H1 (cell line): ENCODE data around the gene UGT1A6. TPM values are rescaled to one million over a fixed set of nuclear protein-coding genes. Genes with fewer than 3 reads are reported as not detected.
A peak's percentile ranks its signal among the peaks of the same experiment; 100 is the strongest.

Experiments
- CTCF ChIA-PET: fragments of 300-600 bp; sonication (Branson Sonifier 250); formaldehyde crosslinking; loops from one replicate; lab custom pipeline; 2021; ENCODE audit not compliant: partially characterized antibody; lab: Charles Lee
- POLR2A ChIA-PET: fragments of 300-600 bp; sonication (Branson Sonifier 250); formaldehyde crosslinking; loops from one replicate; lab custom pipeline; 2021; ENCODE audit warnings: inconsistent platforms; ENCODE audit not compliant: partially characterized antibody; lab: Charles Lee
- DNase-seq, 2 experiments: peaks; one replicate each; pipeline versions ENCODE4 v3.0.0 to v3.0.0-alpha.2; 2010 to 2022; ENCODE audit warnings: low spot score in 2 of 2, low read depth in 1 of 2, mixed read lengths in 1 of 2
- FAIRE-seq: peaks from 2 replicates; lab custom pipeline; 2011; peaks lifted over from hg19 to GRCh38; lab: Jason Lieb, UNC
- H2AFZ ChIP-seq: 2 replicates; pipeline ENCODE4 v1.8.1; 2012; ENCODE audit warnings: low read length, inconsistent platforms
- H2AK5ac ChIP-seq: 2 replicates; pipeline ENCODE4 v1.6.1; 2013; ENCODE audit warnings: low read depth, low read length
- H2BK120ac ChIP-seq: replicated peaks from 2 replicates; pipeline ENCODE3; 2013; ENCODE audit warnings: low read depth, low read length, inconsistent platforms
- H2BK12ac ChIP-seq: 2 replicates; pipeline ENCODE4 v1.6.1; 2013; ENCODE audit warnings: low read depth, low read length
- H2BK15ac ChIP-seq: 2 replicates; pipeline ENCODE4 v1.6.1; 2013; ENCODE audit warnings: low read length
- H2BK20ac ChIP-seq: 2 replicates; pipeline ENCODE4 v1.6.1; 2013; ENCODE audit warnings: low read length
- H2BK5ac ChIP-seq: 2 replicates; pipeline ENCODE4 v1.6.1; 2013; ENCODE audit warnings: low read depth, low read length
- H3K14ac ChIP-seq: 2 replicates; pipeline ENCODE4 v1.6.1; 2013; ENCODE audit warnings: inconsistent platforms; ENCODE audit not compliant: insufficient read length
- H3K18ac ChIP-seq: 2 replicates; pipeline ENCODE4 v1.6.1; 2013; ENCODE audit warnings: low read length; ENCODE audit errors: extremely low read depth
- H3K23ac ChIP-seq: 2 replicates; pipeline ENCODE4 v1.6.1; 2013; ENCODE audit warnings: inconsistent platforms; ENCODE audit not compliant: insufficient read length
- H3K23me2 ChIP-seq: 2 replicates; pipeline ENCODE4 v1.6.1; 2013; ENCODE audit warnings: low read depth, low read length
- H3K27ac ChIP-seq: 2 replicates; pipeline ENCODE4 v1.6.1; 2011; ENCODE audit warnings: low read depth, low read length, inconsistent platforms
- H3K27me3 ChIP-seq, 4 experiments: replicated peaks in 1 of 4; 1 replicate in 1 of 4; 2 replicates in 3 of 4; pipeline versions ENCODE4 v1.6.1 to v1.8.1; 2011 to 2013; ENCODE audit warnings: low read length in 3 of 4, mild to moderate bottlenecking in 3 of 4, inconsistent platforms in 2 of 4, mixed read lengths in 2 of 4, moderate library complexity in 1 of 4; ENCODE audit not compliant: control insufficient read depth in 3 of 4, insufficient read depth in 3 of 4; ENCODE audit errors: extremely low read depth in 1 of 4
- H3K36me3 ChIP-seq, 4 experiments: 2 replicates each; pipeline versions ENCODE4 v1.6.1 to v1.8.1; 2011 to 2013; ENCODE audit warnings: mild to moderate bottlenecking in 4 of 4, low read length in 3 of 4, moderate library complexity in 2 of 4, control low read depth in 1 of 4, inconsistent platforms in 1 of 4; ENCODE audit not compliant: insufficient read depth in 4 of 4, control insufficient read depth in 2 of 4
- H3K4ac ChIP-seq: replicated peaks from 2 replicates; pipeline ENCODE3; 2013; ENCODE audit warnings: low read length, low read depth, mixed read lengths, inconsistent platforms; ENCODE audit not compliant: insufficient read length
- H3K4me1 ChIP-seq, 4 experiments: replicated peaks in 1 of 4; 1 replicate in 1 of 4; 2 replicates in 3 of 4; pipeline versions ENCODE4 v1.6.1 to v1.8.1; 2011 to 2013; ENCODE audit warnings: low read length in 3 of 4, inconsistent platforms in 2 of 4, mixed read lengths in 1 of 4; ENCODE audit not compliant: insufficient read depth in 4 of 4, control insufficient read depth in 3 of 4
- H3K4me2 ChIP-seq, 2 experiments: 2 replicates each; pipeline versions ENCODE4 v1.6.1 to v1.8.1; 2011 to 2013; ENCODE audit warnings: low read depth in 2 of 2, low read length in 2 of 2, control low read depth in 1 of 2, inconsistent platforms in 1 of 2, mild to moderate bottlenecking in 1 of 2; ENCODE audit not compliant: insufficient read depth in 1 of 2
- H3K4me3 ChIP-seq, 4 experiments: fragments of 200-600, 300-600 bp in 1 of 4; sonication (generic), shearing (Covaris generic), sonication (Bioruptor Twin) in 1 of 4; 2 replicates each; pipeline versions ENCODE4 v1.5.1 to v1.8.1; 2011 to 2016; ENCODE audit warnings: low read length in 4 of 4, low read depth in 3 of 4, control low read depth in 2 of 4, inconsistent platforms in 2 of 4, mild to moderate bottlenecking in 2 of 4, mixed read lengths in 1 of 4, moderate library complexity in 1 of 4; ENCODE audit not compliant: insufficient read depth in 2 of 4; ENCODE audit errors: extremely low read depth in 1 of 4
- H3K56ac ChIP-seq: replicated peaks from 2 replicates; pipeline ENCODE3; 2013; ENCODE audit warnings: low read depth, mild to moderate bottlenecking, mixed read lengths, low read length, inconsistent platforms; ENCODE audit not compliant: insufficient read length
- H3K79me1 ChIP-seq: 2 replicates; pipeline ENCODE4 v1.6.1; 2013; ENCODE audit warnings: low read depth, low read length, control low read depth
- H3K79me2 ChIP-seq, 2 experiments: 2 replicates each; pipeline versions ENCODE4 v1.6.1 to v1.8.1; 2012 to 2013; ENCODE audit warnings: low read length in 2 of 2, mild to moderate bottlenecking in 2 of 2, inconsistent platforms in 1 of 2; ENCODE audit not compliant: insufficient read depth in 2 of 2, control insufficient read depth in 1 of 2
- H3K9ac ChIP-seq, 4 experiments: replicated peaks in 1 of 4; 1 replicate in 1 of 4; 2 replicates in 3 of 4; pipeline versions ENCODE4 v1.6.1 to v1.8.1; 2011 to 2013; ENCODE audit warnings: low read depth in 3 of 4, low read length in 3 of 4, control low read depth in 2 of 4, mild to moderate bottlenecking in 2 of 4, moderate library complexity in 2 of 4, inconsistent platforms in 1 of 4; ENCODE audit errors: extremely low read depth in 1 of 4
- H3K9me3 ChIP-seq, 2 experiments: 2 replicates each; pipeline versions ENCODE4 v1.6.1 to v1.8.1; 2012 to 2013; ENCODE audit warnings: mild to moderate bottlenecking in 2 of 2, moderate library complexity in 2 of 2, control low read depth in 1 of 2, inconsistent platforms in 1 of 2, low read depth in 1 of 2, low read length in 1 of 2, mixed read lengths in 1 of 2; ENCODE audit not compliant: insufficient read depth in 2 of 2
- H4K20me1 ChIP-seq, 2 experiments: replicated peaks in 1 of 2; 2 replicates each; pipeline versions ENCODE3 to v1.8.1; 2011 to 2013; ENCODE audit warnings: inconsistent platforms in 2 of 2, low read length in 2 of 2, mild to moderate bottlenecking in 1 of 2; ENCODE audit not compliant: insufficient read depth in 2 of 2, control insufficient read depth in 1 of 2
- H4K5ac ChIP-seq: 2 replicates; pipeline ENCODE4 v1.6.1; 2013; ENCODE audit warnings: low read length, low read depth, mixed read lengths, inconsistent platforms; ENCODE audit not compliant: insufficient read length
- H4K8ac ChIP-seq: 2 replicates; pipeline ENCODE4 v1.8.0; 2013; ENCODE audit warnings: mild to moderate bottlenecking, moderate library complexity, low read length, inconsistent platforms; ENCODE audit not compliant: insufficient read depth; ENCODE audit errors: extremely low read depth
- H4K91ac ChIP-seq: replicated peaks from 2 replicates; pipeline ENCODE3; 2013; ENCODE audit warnings: low read length, mixed read lengths, inconsistent platforms; ENCODE audit not compliant: insufficient read length
- BACH1 ChIP-seq: IDR thresholded peaks from 2 replicates; pipeline ENCODE4 v1.6.1; 2012; ENCODE audit warnings: low read length, improper control_type of control experiment
- BRCA1 ChIP-seq: IDR thresholded peaks from 2 replicates; pipeline ENCODE4 v1.6.1; 2012; ENCODE audit warnings: low read depth, low read length, improper control_type of control experiment
- CEBPB ChIP-seq: IDR thresholded peaks from 2 replicates; pipeline ENCODE4 v1.6.1; 2012; ENCODE audit warnings: low read depth, low read length
- FOSL1 ChIP-seq: IDR thresholded peaks from 2 replicates; pipeline ENCODE4 v1.6.1; 2011; ENCODE audit warnings: mild to moderate bottlenecking, low read depth, low read length, moderate library complexity; ENCODE audit not compliant: insufficient read depth
- POLR2A ChIP-seq, 2 experiments: IDR thresholded peaks; 1 replicate in 1 of 2; 2 replicates in 1 of 2; pipeline ENCODE4 v1.6.1; 2011; ENCODE audit warnings: low read depth in 2 of 2, low read length in 2 of 2, mild to moderate bottlenecking in 2 of 2; ENCODE audit errors: control extremely low read depth in 1 of 2
- POU5F1 ChIP-seq: IDR thresholded peaks from 2 replicates; pipeline ENCODE4 v1.6.1; 2011; ENCODE audit warnings: low read depth, mild to moderate bottlenecking, low read length, moderate library complexity
- RXRA ChIP-seq: IDR thresholded peaks from 2 replicates; pipeline ENCODE4 v1.6.1; 2011; ENCODE audit warnings: low read depth, mild to moderate bottlenecking, low read length, moderate library complexity; ENCODE audit not compliant: insufficient read depth
- SIN3A ChIP-seq, 2 experiments: IDR thresholded peaks in 1 of 2; conservative IDR thresholded peaks in 1 of 2; 2 replicates each; pipeline ENCODE4 v1.6.1; 2011 to 2012; ENCODE audit warnings: low read length in 2 of 2, improper control_type of control experiment in 1 of 2, low read depth in 1 of 2, mild to moderate bottlenecking in 1 of 2
- SIRT6 ChIP-seq: IDR thresholded peaks from one replicate; pipeline ENCODE4 v1.7.1; 2012; ENCODE audit warnings: low read length, inconsistent platforms
- SUZ12 ChIP-seq: fragments of 200-600 bp; sonication (generic); IDR thresholded peaks from 2 replicates; pipeline ENCODE4 v1.6.1; 2012; ENCODE audit warnings: mild to moderate bottlenecking, inconsistent platforms, low read length, moderate library complexity, mixed read lengths
- TBP ChIP-seq: IDR thresholded peaks from 2 replicates; pipeline ENCODE4 v1.6.1; 2011; ENCODE audit warnings: low read depth, low read length, improper control_type of control experiment
- TCF12 ChIP-seq: IDR thresholded peaks from 2 replicates; pipeline ENCODE4 v1.6.1; 2011; ENCODE audit warnings: low read depth, mild to moderate bottlenecking, low read length
- USF2 ChIP-seq: IDR thresholded peaks from 2 replicates; pipeline ENCODE4 v1.6.1; 2011; ENCODE audit warnings: low read length, improper control_type of control experiment
- WGBS, 2 experiments: shearing (Covaris generic) in 1 of 2; methylation state at CpG; one replicate each; pipeline versions ENCODE4 v1.1.6 to v1.1.7; 2013 to 2015; ENCODE audit warnings: low lambda C conversion rate in 2 of 2, mixed read lengths in 2 of 2, inconsistent platforms in 1 of 2, low coverage in 1 of 2, missing lambda C conversion rate in 1 of 2; ENCODE audit not compliant: insufficient replicate concordance in 2 of 2, insufficient coverage in 1 of 2, insufficient read length in 1 of 2; ENCODE audit errors: extremely low coverage in 1 of 2, missing lambda C conversion rate in 1 of 2; 5-methylcytosine and 5-hydroxymethylcytosine counted together
- polyA plus RNA-seq, 7 experiments: library from polyadenylated mRNA; depleted of rRNA in 3 of 7; stranded (reverse) in 5 of 7; unstranded in 2 of 7; fragments of >200 nt in 5 of 7; fragments of 200-250 nt in 2 of 7; gene quantifications; 1 replicate in 5 of 7; 2 replicates in 1 of 7; 4 replicates in 1 of 7; pipeline versions ENCODE4 v1.2.1 to v1.2.3, GENCODE V29; 2011 to 2013; ENCODE audit warnings: missing spikeins in 2 of 7, mixed read lengths in 2 of 7
- total RNA-seq: library from RNA; stranded (reverse); fragmentation: NEBNext Ultra II Directional; extraction: Animal tissue kit (Norgen Biotek cat#: 25700); gene quantifications from 2 replicates; pipeline ENCODE4 v1.2.1, GENCODE V29; 2021

The UGT1A6 gene
- total and polyA plus RNA-seq, 2 of the 8 experiments (the other 6 are each of a cell fraction or from before 2014, with no cell fraction given), result not detected

GRCh38 chr2:233791151-233791882 is 98.6 kb downstream of the UGT1A6 start:
- H3K23ac ChIP-seq, result no peak overlapping the region
- H3K14ac ChIP-seq, result no peak overlapping the region
- no peak overlapping the region for H4K91ac ChIP-seq
- H2BK120ac ChIP-seq, result no peak overlapping the region
- H2AFZ ChIP-seq, result no peak overlapping the region
- no peak overlapping the region for H3K4me2 ChIP-seq
- H4K8ac ChIP-seq, result no peak overlapping the region
- no peak overlapping the region for H3K18ac ChIP-seq
- WGBS, 2 experiments, result 93% methylated on average over 18 of the region's 18 CpGs; no CpG with 5 or more reads in 1 of the 2 experiments
- POLR2A ChIA-PET, result interaction anchor here (1.4 kb wide), 1 partner anchor 63 kb away, joined by 3 read pairs; the partner anchor contains the start of gene HJURP
- CTCF ChIA-PET, result no interaction called here
- H2BK12ac ChIP-seq, result no peak overlapping the region
- no peaks in the 10 kb centered on the region for H4K20me1 ChIP-seq
- H2BK15ac ChIP-seq, result no peak overlapping the region
- no peak overlapping the region for H3K4ac ChIP-seq
- H3K56ac ChIP-seq, result no peak overlapping the region
- H3K4me3 ChIP-seq, result no peak overlapping the region
- H3K79me2 ChIP-seq, result no peaks in the 10 kb centered on the region
- no peak overlapping the region for H4K5ac ChIP-seq
- no peaks in the 10 kb centered on the region for H3K4me1 ChIP-seq
- H2BK20ac ChIP-seq, result no peak overlapping the region
- no peaks in the 10 kb centered on the region for H3K27me3 ChIP-seq
- no peak overlapping the region for H3K9ac ChIP-seq
- peak in 1 of 2 experiments; percentile 27 for DNase-seq
- no peak overlapping the region for H2AK5ac ChIP-seq
- H3K79me1 ChIP-seq, result no peaks in the 10 kb centered on the region
- H3K36me3 ChIP-seq, result no peaks in the 10 kb centered on the region
- H3K27ac ChIP-seq, result no peak overlapping the region
- no peaks in the 10 kb centered on the region for H3K23me2 ChIP-seq
- no peak for FAIRE-seq
- peaks cover 0 to 5% of the 10 kb centered on the region in 2 experiments; a peak in 1 of 4 replicates for H3K9me3 ChIP-seq
- H2BK5ac ChIP-seq, result no peak overlapping the region
- TF ChIP-seq SUZ12, result no peak
- no peak for TF ChIP-seq SIRT6
- no peak for TF ChIP-seq RXRA
- no peak for TF ChIP-seq TCF12
- TF ChIP-seq USF2, result no peak
- no peak for TF ChIP-seq TBP
- no peak for TF ChIP-seq POU5F1
- TF ChIP-seq POLR2A (IDR thresholded peaks at IDR 0.05; ENCODE audit: control extremely low read depth in 1 of 2, low read depth in 2 of 2, low read length in 2 of 2), result no peak
- no peak for TF ChIP-seq BRCA1
- TF ChIP-seq FOSL1, result no peak
- TF ChIP-seq CEBPB, result no peak
- TF ChIP-seq SIN3A (conservative IDR thresholded peaks at IDR 0.05 in 1 of 2, IDR thresholded peaks at IDR 0.05 in 1 of 2; ENCODE audit: low read depth in 1 of 2, low read length in 2 of 2), result no peak
- TF ChIP-seq BACH1, result no peak
